Astrocyte of the cerebellum (primary cell): ENCODE results near the gene FAM227B.
"Not testable (repeated sequence)": the region's sequence is repeated elsewhere in the genome, so short reads cannot be mapped to it uniquely, and the experiment has no call there.

Experiments used
- DNase-seq: peaks from one replicate; pipeline ENCODE4 v3.0.0-alpha.2; 2011; ENCODE audit warnings: low read depth
- H3K4me3 ChIP-seq: 2 replicates; pipeline ENCODE4 v1.5.1; 2011; ENCODE audit warnings: mild to moderate bottlenecking, low read depth, low read length, moderate library complexity
- in situ Hi-C: cut with HindIII; loops from 2 replicates; pipeline ENCODE4 v1.10.0; 2017; ENCODE audit warnings: low sequenced_read_pairs
- TF ChIP-seq, protein P1 (sequence below): IDR thresholded peaks from 2 replicates; pipeline ENCODE4 v1.5.1; 2012; ENCODE audit warnings: low read length, low read depth, moderate library complexity, mild to moderate bottlenecking; ENCODE audit errors: missing control alignments

The FAM227B gene

DNA sequence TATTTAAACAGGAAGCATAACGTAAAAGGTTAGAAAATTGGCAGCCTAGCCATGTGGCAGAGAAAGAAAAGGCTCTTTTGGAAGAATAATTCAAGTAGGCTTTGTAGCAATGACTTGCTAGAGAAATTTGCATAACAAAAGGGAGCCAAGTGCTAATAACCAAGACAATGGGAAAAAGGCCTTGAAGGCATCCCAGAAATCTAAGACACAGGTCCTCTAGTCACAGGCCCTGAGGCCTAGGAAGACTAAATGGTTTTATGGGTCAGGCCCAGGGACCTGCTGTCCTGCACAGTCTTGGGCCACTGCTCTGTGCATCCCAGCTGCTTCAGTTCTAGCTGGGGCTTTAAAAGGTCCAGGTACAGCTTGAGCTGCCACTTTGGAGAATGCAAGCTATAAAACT lies 119.0 kb downstream of the FAM227B start:
- in situ Hi-C loops: no loop called here
- DNase-seq: no peak
- TF ChIP-seq, protein P1, sequence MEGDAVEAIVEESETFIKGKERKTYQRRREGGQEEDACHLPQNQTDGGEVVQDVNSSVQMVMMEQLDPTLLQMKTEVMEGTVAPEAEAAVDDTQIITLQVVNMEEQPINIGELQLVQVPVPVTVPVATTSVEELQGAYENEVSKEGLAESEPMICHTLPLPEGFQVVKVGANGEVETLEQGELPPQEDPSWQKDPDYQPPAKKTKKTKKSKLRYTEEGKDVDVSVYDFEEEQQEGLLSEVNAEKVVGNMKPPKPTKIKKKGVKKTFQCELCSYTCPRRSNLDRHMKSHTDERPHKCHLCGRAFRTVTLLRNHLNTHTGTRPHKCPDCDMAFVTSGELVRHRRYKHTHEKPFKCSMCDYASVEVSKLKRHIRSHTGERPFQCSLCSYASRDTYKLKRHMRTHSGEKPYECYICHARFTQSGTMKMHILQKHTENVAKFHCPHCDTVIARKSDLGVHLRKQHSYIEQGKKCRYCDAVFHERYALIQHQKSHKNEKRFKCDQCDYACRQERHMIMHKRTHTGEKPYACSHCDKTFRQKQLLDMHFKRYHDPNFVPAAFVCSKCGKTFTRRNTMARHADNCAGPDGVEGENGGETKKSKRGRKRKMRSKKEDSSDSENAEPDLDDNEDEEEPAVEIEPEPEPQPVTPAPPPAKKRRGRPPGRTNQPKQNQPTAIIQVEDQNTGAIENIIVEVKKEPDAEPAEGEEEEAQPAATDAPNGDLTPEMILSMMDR: no peak
- H3K4me3 ChIP-seq: no peak overlapping the region

- DNase-seq: peak; percentile 1
- in situ Hi-C loops: no loop called here
- H3K4me3 ChIP-seq: no peak overlapping the region
- TF ChIP-seq, protein P1: no peak
Observed at GRCh38 chr15:49495993-49496753, 124.4 kb downstream of the FAM227B start.

DNA sequence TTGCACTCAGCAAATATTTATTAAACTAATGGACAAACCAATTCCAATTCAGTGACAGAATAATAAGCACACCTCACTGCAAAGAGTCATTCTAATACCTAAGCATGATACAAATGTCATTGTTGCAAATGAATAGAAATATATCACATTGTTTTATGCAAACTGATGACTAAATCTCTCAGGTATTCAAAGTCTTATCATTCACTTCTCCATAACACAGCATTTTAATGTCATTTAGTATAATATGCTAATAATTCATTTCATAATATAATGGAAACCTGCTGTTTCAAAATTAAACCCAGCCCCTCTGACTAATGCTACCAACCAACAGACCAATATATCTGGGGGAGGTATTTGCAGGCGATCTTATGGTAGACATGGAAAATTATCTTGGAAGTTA lies 125.8 kb downstream of the FAM227B start:
- TF ChIP-seq, protein P1: no peak
- in situ Hi-C loops: no loop called here
- H3K4me3 ChIP-seq: no peak overlapping the region
- DNase-seq: no peak

- in situ Hi-C loops: no loop called here
- no peak for DNase-seq
- TF ChIP-seq, protein P1: no peak
- H3K4me3 ChIP-seq: no peak overlapping the region
Observed at GRCh38 chr15:49492830-49493229, 127.8 kb downstream of the FAM227B start.

GRCh38 chr15:49492151-49492550 lies 128.5 kb downstream of the FAM227B start:
- no peak overlapping the region for H3K4me3 ChIP-seq
- TF ChIP-seq, protein P1: no peak
- in situ Hi-C loops: no loop called here
- no peak for DNase-seq

GRCh38 chr15:49490966-49491365 lies 129.7 kb downstream of the FAM227B start:
- TF ChIP-seq, protein P1: no peak
- no peak for DNase-seq
- in situ Hi-C loops: no loop called here
- no peak overlapping the region for H3K4me3 ChIP-seq

GRCh38 chr15:49485401-49485800 lies 135.2 kb downstream of the FAM227B start:
- DNase-seq, in situ Hi-C loops, H3K4me3 ChIP-seq: not testable (repeated sequence)

DNA sequence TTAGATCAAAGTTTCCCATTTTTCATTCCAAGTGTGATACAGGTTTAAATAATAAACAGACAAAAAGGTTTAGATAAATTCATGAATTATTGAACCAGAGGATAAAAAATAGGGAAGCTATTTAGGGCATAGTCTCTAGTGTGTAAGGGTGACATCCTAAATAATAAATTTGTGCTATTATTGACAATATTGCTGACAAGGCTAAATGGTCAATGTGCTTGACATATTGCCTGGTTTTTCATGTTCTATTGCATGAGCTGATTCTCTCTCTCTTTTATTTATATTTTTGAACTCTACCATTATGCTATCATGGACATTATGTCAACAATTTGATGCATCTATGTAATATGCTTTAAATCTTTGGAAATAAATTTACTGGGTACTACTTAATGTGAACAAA lies 141.6 kb downstream of the FAM227B start:
- DNase-seq: not testable (repeated sequence)

DNA sequence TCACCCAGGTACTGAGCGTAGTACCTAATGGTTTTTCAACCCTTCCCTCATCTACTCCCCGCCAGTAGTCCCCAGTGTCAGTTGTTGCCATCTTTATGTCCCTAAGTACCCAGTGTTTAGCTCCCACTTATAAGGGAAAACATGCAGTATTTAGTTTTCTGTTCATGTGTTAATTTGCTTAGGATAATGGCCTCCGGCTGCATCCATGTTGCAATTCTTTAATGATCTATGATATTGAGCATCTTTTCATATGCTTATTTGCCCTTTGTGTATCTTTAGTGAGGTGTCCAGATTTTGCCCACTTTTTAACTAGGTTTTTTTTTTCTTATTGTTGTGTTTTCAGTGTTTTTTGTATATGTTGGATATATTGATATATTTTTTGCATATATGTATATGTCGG lies 142.6 kb downstream of the FAM227B start:
- in situ Hi-C loops, H3K4me3 ChIP-seq, DNase-seq: not testable (repeated sequence)

More for the DNA sequence above, 141.6 kb downstream of the FAM227B start:
- H3K4me3 ChIP-seq, in situ Hi-C loops: not testable (repeated sequence)
